ENCODE measurements around the gene AACS. TPM values are rescaled to one million over a fixed set of nuclear protein-coding genes. Genes with fewer than 3 reads are reported as not detected.

The AACS gene, protein sequence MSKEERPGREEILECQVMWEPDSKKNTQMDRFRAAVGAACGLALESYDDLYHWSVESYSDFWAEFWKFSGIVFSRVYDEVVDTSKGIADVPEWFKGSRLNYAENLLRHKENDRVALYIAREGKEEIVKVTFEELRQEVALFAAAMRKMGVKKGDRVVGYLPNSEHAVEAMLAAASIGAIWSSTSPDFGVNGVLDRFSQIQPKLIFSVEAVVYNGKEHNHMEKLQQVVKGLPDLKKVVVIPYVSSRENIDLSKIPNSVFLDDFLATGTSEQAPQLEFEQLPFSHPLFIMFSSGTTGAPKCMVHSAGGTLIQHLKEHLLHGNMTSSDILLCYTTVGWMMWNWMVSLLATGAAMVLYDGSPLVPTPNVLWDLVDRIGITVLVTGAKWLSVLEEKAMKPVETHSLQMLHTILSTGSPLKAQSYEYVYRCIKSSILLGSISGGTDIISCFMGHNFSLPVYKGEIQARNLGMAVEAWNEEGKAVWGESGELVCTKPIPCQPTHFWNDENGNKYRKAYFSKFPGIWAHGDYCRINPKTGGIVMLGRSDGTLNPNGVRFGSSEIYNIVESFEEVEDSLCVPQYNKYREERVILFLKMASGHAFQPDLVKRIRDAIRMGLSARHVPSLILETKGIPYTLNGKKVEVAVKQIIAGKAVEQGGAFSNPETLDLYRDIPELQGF
- 10 to 100 TPM; 20.7 to 27.0 TPM for total RNA-seq

DNA sequence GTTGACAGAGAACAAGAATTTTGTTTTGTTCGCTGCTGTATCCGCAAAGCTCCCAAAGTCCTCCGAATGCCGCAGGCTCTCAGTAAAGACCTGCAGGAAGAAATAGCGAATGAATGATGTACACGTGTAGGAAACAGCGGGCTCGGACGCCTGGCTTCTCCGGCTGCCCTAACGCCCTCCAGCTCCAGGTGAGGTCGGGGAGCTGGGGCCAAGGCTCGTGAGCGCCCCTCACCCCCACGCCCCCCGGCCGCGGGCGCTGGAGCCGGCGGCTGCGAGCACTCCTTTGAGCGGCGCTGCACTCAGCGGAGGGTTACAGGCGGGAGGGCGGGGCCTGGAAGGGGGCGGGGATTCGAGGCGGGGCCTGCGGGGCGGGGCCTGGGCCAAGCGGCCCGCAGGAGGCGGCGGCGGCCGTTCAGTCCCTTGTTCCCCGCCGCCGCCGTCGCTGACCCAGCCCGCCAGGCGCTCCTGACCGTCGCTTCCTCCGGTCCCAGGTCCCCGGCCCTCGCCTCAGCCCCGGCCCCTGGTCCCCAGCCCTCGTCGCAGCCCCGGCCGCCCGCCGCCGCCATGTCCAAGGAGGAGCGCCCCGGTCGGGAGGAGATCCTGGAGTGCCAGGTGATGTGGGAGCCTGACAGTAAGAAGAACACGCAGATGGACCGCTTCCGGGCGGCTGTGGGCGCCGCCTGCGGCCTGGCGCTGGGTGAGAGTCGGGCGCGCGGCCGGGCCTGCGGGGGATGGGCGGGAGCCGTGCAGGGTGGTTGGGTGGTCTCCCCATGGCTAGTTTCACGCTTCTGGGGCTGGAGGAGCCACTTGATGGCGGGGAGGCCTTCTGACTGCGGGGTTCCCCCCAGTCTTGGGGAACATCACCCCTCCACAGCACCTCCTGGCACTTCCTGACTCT is at the start of gene AACS:
Gene AACS (plus strand): TSS at position 415 of the 898 bp plus-strand sequence. CDS start 150 bp downstream, at position 565.
- Mint-ChIP-seq H3K4me1 (ENCODE audit: low read depth) (peaks cover 30% of the 10 kb centered on the region), H3K4me3 (peak within 1 kb of the TSS; percentile 77 to 89), H3K36me3 (ENCODE audit: insufficient read depth in 2 of 2) (peaks cover 1 to 12% of the 10 kb centered on the region in 2 donors), H3K9me3 (no peaks in the 10 kb centered on the region), H3K27me3 (ENCODE audit: low read depth) (peaks cover 15% of the 10 kb centered on the region), H3K27ac (no peak within 1 kb of the TSS)
- ATAC-seq (replicated peaks in 1 of 2) (peak; percentile 98), DNase-seq (peak; percentile 75)

DNA sequence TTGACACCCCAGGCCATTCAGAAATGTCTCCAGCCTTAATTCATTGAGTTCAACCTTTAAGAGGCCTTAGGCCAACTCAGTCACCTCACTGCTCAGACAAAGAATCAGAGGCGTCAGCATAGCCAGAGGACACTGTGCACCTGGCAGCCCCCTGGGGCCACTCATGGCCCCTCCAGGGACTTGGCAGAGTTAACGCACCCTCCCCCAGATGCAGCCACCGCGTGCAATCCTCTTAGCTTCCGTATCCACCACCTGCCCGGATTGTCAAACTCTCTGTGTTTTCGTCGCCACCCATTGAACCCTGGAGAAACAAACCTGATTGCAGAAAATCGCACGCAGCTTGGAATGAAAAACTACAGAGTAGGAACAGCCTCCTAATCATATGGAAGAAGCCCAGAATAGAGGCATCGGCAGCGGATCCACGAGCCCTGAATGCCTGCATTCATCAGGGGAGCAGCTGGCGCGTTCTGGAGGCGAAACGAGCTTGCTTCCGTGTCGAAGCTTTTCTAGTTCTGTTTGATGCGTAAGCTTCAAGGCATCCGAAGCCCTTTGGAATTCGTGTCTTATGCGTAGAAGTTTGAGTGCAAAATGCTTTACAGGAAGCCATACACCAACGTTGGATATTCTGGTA is 49.4 kb upstream of the AACS start:
- Mint-ChIP-seq H3K4me3 (no peak overlapping the region), H3K4me1 (ENCODE audit: low read depth) (no peaks in the 10 kb centered on the region), H3K36me3 (ENCODE audit: insufficient read depth in 2 of 2) (peaks cover 5 to 22% of the 10 kb centered on the region in 2 donors), H3K9me3 (no peaks in the 10 kb centered on the region), H3K27me3 (ENCODE audit: low read depth) (no peaks in the 10 kb centered on the region), H3K27ac (no peak overlapping the region)
- ATAC-seq (replicated peaks in 1 of 2) (no peak), DNase-seq (no peak)

DNA sequence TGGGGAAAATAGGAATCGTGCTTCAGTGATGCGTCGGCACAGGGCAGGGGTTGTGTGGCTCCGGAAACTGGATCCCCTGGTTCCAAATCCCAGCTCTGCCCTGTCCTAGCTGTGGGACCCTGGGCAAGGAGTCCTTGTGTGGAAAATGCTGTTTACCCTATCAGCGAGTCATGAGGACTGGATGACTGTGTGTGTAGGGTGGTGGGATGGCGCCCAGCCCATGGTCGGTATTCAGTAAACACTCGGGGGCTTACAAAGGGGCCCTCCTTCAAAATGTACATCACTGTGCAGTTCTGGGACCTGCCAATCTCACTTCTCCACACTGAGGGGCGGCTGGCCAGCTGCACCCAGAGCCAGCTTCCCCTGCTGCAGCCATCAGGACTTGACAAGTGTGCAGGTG is 47.4 kb upstream of the AACS start:
- H3K4me3 Mint-ChIP-seq = no peak overlapping the region
- H3K27ac Mint-ChIP-seq = no peak overlapping the region
- H3K9me3 Mint-ChIP-seq = peaks cover 0 to 1% of the 10 kb centered on the region in 2 donors
- no peak for ATAC-seq (replicated peaks in 1 of 2)
- no peaks in the 10 kb centered on the region for H3K4me1 Mint-ChIP-seq (ENCODE audit: low read depth)
- H3K27me3 Mint-ChIP-seq (ENCODE audit: low read depth) = no peaks in the 10 kb centered on the region
- peaks cover 7 to 26% of the 10 kb centered on the region in 2 donors for H3K36me3 Mint-ChIP-seq (ENCODE audit: insufficient read depth in 2 of 2)
- DNase-seq = no peak

DNA sequence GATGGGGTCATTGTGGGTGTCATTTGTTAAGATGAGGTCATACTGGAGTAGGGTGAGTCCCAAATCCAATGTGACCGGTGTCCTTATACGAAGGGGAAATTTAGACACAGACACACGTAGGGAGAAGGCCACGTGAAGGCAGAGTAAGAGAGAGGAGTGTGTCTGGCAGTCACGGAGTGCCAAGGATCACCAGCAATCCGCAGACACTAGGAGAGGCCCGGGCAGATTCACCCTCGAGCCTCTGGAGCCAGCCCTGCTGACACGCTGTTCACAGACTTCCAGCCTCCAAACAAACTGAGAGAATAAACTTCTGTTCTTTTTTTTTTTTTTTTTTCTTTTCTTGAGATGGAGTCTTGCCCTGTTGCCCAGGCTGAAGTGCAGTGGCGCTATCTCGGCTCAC is 46.9 kb upstream of the AACS start:
- Mint-ChIP-seq H3K36me3 (ENCODE audit: insufficient read depth in 2 of 2) (peaks cover 7 to 25% of the 10 kb centered on the region in 2 donors), H3K27me3 (ENCODE audit: low read depth) (no peaks in the 10 kb centered on the region), H3K27ac (no peak overlapping the region), H3K4me3 (no peak overlapping the region), H3K4me1 (ENCODE audit: low read depth) (no peaks in the 10 kb centered on the region), H3K9me3 (peaks cover 0 to 1% of the 10 kb centered on the region in 2 donors)
- no peak for ATAC-seq (replicated peaks in 1 of 2)
- no peak for DNase-seq

DNA sequence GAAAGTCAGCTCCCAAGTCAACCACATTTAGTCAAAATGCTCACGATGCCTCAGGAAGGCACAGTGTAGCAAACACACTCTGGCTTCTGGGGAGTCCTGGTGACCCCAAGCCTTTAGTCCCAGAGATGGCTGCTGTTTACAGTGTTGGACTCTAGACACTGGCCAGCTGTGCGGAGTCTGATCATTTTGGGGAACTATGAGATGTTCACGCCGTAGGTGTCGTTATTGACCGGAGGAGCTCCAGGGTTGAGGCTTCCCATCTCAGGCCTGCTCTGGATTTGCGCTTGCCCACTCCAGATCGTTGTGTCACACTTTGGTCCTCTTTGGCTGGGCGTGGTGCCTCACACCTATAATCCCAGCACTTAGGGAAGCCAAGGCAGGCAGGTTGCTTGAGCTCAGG is 44.1 kb upstream of the AACS start:
- no peaks in the 10 kb centered on the region for H3K4me1 Mint-ChIP-seq (ENCODE audit: low read depth)
- H3K4me3 Mint-ChIP-seq = no peak overlapping the region
- ATAC-seq (replicated peaks in 1 of 2) (no peak), DNase-seq (no peak)
- no peaks in the 10 kb centered on the region for H3K27me3 Mint-ChIP-seq (ENCODE audit: low read depth)
- no peak overlapping the region for H3K27ac Mint-ChIP-seq
- peaks cover 0 to 1% of the 10 kb centered on the region in 2 donors for H3K9me3 Mint-ChIP-seq
- peaks cover 5 to 19% of the 10 kb centered on the region in 2 donors for H3K36me3 Mint-ChIP-seq (ENCODE audit: insufficient read depth in 2 of 2)

DNA sequence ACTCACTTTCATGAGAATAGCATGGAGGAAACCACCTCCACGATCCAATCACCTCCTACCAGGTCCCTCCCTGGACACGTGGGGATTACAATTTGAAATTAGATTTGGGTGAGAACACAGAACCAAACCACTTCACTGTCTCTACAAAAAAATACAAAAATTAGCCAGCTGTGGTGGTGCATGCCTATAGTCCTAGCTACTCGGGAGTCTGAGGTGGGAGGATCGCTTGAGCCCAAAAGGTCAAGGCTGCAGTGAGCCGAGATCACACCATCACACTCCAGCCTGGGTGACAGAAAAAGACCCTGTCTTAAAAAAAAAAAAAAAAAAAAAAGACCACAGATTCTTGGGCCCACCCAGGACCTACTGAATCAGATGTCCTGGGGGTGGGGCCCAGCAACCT is 43.5 kb upstream of the AACS start:
- ATAC-seq (replicated peaks in 1 of 2) (no peak), DNase-seq (no peak)
- Mint-ChIP-seq H3K9me3 (peaks cover 0 to 1% of the 10 kb centered on the region in 2 donors), H3K4me3 (no peak overlapping the region), H3K36me3 (ENCODE audit: insufficient read depth in 2 of 2) (peaks cover 5 to 21% of the 10 kb centered on the region in 2 donors), H3K27ac (no peak overlapping the region), H3K4me1 (ENCODE audit: low read depth) (no peaks in the 10 kb centered on the region), H3K27me3 (ENCODE audit: low read depth) (no peaks in the 10 kb centered on the region)

DNA sequence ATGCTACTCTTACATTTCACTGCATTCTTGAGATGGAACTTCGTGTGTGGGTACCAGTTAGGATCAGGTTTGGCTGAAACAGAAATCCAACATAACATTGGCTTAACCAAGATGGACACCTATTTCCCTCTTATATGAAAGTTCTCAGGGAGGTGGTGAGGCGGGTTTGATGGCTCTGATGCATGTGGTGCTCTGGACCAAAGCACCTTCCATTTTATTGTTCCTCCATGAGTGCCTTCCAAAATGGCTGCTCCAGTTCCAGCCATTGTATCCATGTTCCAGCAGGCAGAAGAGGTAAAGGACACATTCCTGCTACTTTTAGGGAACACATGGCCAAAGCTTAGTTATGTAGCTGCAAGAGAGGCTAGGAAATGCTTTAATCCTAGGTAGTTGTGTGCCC is 42.2 kb upstream of the AACS start:
- DNase-seq = no peak
- Mint-ChIP-seq H3K4me3 (no peak overlapping the region), H3K27me3 (ENCODE audit: low read depth) (no peaks in the 10 kb centered on the region), H3K36me3 (ENCODE audit: insufficient read depth in 2 of 2) (peaks cover 5 to 20% of the 10 kb centered on the region in 2 donors), H3K9me3 (peaks cover 0 to 1% of the 10 kb centered on the region in 2 donors), H3K27ac (no peak overlapping the region), H3K4me1 (ENCODE audit: low read depth) (no peaks in the 10 kb centered on the region)
- ATAC-seq (replicated peaks in 1 of 2) = no peak

DNA sequence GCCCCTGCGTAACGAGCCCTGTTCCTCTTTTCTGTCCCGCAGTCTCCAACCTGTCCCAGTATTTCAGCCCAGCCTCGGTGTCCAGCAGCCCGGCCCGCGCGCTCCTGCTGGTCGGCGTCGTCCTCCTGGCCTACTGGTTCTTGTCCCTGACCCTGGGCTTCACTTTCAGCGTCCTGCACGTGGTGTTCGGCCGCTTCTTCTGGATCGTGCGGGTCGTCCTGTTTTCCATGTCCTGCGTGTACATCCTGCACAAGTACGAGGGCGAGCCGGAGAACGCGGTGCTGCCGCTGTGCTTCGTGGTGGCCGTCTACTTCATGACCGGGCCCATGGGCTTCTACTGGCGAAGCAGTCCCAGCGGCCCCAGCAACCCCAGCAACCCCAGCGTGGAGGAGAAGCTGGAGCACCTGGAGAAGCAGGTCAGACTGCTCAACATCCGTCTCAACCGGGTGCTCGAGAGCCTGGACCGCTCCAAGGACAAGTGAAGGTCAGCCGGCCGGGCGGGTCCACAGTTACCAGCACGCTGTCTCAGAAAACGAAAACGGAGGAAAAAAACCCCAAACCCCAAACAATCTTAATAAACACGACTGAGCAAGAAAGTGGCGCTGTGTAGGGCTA is 40.2 kb upstream of the AACS start:
- peaks cover 0 to 1% of the 10 kb centered on the region in 2 donors for H3K9me3 Mint-ChIP-seq
- H3K27me3 Mint-ChIP-seq (ENCODE audit: low read depth) = no peaks in the 10 kb centered on the region
- H3K36me3 Mint-ChIP-seq (ENCODE audit: insufficient read depth in 2 of 2) = peaks cover 4 to 16% of the 10 kb centered on the region in 2 donors
- no peak overlapping the region for H3K27ac Mint-ChIP-seq
- no peak overlapping the region for H3K4me3 Mint-ChIP-seq
- no peak for DNase-seq
- ATAC-seq (replicated peaks in 1 of 2) = no peak
- no peaks in the 10 kb centered on the region for H3K4me1 Mint-ChIP-seq (ENCODE audit: low read depth)

DNA sequence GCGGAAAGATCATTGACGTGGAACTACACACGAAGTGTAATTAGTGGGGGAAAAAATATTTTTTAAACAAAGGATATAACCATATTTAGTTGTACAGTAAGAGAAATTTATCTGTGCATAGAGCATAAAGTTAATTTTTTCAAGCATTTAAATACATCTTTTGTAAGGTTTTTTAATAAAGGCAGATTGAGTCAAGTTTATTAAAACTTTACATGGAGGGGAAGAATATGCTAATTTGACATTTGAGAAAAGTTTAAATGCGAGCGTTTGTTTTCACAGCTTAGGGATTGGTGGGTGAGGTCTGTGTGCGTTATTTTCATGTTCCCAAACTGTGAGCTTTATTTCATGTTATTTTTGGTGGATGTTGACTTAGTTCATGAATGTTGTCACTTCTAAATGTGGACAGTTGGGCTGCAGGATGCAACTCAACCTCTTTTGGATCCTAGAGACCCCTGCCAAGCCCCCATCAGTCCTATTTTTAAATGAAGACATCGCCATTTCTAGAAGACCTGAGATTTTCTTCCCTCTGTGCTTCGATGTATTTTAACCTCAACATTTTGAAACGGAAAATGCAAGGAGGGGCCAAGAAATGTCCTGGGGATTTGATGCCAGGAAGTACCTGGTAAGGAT is 39.5 kb upstream of the AACS start:
- H3K4me1 Mint-ChIP-seq (ENCODE audit: low read depth) = no peaks in the 10 kb centered on the region
- no peaks in the 10 kb centered on the region for H3K27me3 Mint-ChIP-seq (ENCODE audit: low read depth)
- no peak for DNase-seq
- H3K9me3 Mint-ChIP-seq = peaks cover 0 to 1% of the 10 kb centered on the region in 2 donors
- H3K4me3 Mint-ChIP-seq = no peak overlapping the region
- ATAC-seq (replicated peaks in 1 of 2) = no peak
- H3K27ac Mint-ChIP-seq = no peak overlapping the region
- peaks cover 4 to 16% of the 10 kb centered on the region in 2 donors for H3K36me3 Mint-ChIP-seq (ENCODE audit: insufficient read depth in 2 of 2)

DNA sequence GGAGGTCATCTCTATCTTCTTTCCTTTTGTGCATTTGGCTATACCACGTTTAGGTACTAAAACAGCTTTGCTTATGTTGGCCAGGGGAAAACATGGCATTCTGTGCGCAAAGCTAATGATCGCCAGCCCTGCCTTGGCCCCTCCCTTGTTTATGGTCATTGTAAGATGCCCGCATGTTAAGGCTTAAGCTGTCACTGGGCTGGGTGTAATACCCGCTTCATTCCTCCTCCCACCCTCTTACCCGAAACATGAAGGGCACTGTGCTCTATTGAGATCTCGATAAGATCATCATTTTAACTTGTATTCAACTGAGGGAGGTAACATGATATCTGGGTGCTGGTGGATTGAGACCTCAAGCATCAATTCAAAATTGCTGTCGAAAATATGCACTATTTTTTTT is 37.1 kb upstream of the AACS start:
- ATAC-seq (replicated peaks in 1 of 2) = no peak
- DNase-seq = no peak
- H3K9me3 Mint-ChIP-seq = no peaks in the 10 kb centered on the region
- H3K4me3 Mint-ChIP-seq = no peak overlapping the region
- peaks cover 0 to 8% of the 10 kb centered on the region in 2 donors for H3K36me3 Mint-ChIP-seq (ENCODE audit: insufficient read depth in 2 of 2)
- no peaks in the 10 kb centered on the region for H3K27me3 Mint-ChIP-seq (ENCODE audit: low read depth)
- H3K27ac Mint-ChIP-seq = no peak overlapping the region
- no peaks in the 10 kb centered on the region for H3K4me1 Mint-ChIP-seq (ENCODE audit: low read depth)

DNA sequence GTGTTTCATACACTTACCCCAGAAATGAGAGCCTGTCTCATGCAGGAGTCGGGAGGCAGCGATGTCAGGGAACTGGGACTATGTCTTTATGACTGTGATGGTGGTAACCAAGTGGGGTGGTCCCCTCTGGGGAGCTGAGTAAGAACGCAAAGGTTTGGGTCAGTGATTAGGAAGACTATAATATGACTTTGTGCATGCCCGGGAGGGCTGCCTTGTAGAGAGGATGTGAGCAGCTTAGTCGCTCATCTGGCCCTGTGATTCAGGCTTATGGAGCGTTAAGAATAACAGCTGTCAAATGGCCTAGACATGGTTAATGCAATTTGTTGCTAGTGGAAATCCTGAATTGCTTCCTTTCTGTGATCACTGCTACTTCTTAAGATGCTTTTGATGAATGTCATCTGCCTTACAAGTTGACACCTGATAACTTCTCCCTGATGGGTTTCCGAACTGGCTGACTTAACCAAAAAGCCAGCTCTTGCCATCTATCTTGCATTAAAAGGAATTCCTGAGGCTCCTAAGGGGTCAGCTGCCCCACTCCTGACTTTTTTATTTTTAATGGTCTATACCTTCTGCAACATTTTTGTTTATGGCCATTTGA is 35.4 kb upstream of the AACS start:
- H3K27ac Mint-ChIP-seq = no peak overlapping the region
- no peaks in the 10 kb centered on the region for H3K27me3 Mint-ChIP-seq (ENCODE audit: low read depth)
- ATAC-seq (replicated peaks in 1 of 2) (no peak), DNase-seq (no peak)
- H3K4me3 Mint-ChIP-seq = no peak overlapping the region
- no peaks in the 10 kb centered on the region for H3K4me1 Mint-ChIP-seq (ENCODE audit: low read depth)
- H3K9me3 Mint-ChIP-seq = no peaks in the 10 kb centered on the region
- peaks cover 0 to 5% of the 10 kb centered on the region in 2 donors for H3K36me3 Mint-ChIP-seq (ENCODE audit: insufficient read depth in 2 of 2)
